ENCODE results near the gene CDH5.

Gene CDH5

DNA sequence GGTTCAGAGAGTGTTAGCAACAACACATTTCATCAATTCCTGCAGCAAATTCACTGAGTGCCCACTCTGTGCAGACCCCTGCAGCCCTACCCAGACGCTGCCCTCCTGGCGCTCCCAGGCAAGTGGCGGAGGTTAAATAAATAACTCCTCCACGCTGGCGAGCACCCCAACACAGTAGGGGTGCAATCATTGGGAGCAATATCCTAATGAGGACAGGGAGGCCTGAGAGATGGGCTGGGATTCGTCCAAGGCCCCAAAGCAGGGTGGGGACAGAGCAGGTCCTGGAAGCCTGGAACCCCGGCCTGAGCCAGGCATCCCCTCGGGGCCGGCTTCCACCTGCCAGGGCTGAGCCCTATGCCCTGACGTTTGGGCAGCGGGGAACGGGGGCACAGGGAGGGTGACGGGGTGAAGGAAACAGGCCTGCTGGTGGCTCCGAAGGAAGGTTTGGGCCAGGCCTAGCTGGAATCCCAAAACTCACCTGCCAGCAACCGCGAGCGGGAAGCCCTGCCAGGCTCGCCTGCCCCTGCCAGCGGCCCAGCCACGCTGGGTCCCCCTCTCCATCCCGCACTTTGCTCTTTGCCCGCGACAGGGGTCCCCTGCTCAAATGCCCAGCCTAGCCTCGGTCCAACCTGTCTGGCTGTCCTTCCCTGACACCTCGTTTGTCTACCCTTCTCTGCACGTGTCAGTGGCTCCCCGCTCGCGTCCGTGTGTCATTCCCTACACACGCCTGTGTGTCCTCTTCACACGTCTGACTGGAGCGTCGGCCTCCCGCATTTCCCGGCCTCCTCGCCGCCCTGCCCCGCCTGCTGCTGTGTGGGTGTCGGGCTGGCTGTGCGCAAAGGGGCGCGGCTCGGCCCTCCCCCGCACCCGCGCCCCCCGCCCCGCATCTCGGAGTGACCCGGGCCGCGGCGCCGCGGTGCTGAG is 59.9 kb downstream of the CDH5 start:
- TF ChIP-seq CTCF (conservative IDR thresholded peaks at IDR 0.05), result no peak
- H3K27ac ChIP-seq, result peak overlapping the region; percentile 32; the same call in 1 of the 2 replicates

DNA sequence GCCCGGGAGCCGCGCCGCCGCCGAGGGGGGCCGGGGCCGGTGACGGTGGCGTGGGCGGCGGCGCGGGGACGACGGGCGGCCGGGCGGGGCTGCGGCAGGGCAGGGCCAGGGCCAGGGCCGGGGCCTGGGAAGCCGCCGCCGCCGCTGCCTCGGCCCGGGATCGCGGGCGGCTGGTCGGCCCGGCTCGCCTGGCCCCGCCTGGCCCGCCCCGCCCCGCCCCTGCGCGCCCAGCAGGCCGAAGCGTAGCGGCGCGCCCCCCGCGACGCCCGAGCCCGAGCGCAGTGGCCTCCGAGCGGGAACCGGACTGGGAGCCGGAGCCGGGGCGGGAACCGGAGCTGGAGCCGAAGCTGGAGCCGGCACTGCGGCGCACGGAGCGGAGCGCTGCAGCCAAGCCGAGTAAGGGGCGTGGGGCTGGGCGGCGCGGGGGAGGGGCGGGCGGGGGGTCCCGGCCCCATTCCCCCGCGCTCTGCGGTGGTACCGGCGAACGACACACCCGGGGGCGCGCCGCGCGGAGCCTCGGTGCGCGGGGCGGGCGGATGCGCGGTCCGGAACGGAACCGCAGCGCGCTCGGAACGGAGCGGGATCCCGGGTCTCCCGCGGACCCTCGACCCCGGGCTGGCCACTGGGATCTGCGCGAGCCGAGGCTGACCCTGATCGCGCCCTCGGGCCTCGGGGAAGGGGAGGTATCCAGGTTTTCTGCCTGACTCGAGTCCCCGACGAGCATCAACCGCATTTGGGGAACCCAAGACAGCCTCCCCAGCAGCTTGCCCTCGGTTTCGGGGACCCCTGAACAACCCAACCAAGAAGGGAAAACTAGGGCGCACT is 60.8 kb downstream of the CDH5 start, which contains the start of gene BEAN1:
TSS of gene BEAN1 (plus strand) at position 260 of the 825 bp plus-strand sequence. CDS start 10,382 bp downstream, outside the sequence.
- peak within 1 kb of the TSS; percentile 32; the same call in 1 of the 2 replicates for H3K27ac ChIP-seq
- no peak for TF ChIP-seq CTCF (conservative IDR thresholded peaks at IDR 0.05)

DNA sequence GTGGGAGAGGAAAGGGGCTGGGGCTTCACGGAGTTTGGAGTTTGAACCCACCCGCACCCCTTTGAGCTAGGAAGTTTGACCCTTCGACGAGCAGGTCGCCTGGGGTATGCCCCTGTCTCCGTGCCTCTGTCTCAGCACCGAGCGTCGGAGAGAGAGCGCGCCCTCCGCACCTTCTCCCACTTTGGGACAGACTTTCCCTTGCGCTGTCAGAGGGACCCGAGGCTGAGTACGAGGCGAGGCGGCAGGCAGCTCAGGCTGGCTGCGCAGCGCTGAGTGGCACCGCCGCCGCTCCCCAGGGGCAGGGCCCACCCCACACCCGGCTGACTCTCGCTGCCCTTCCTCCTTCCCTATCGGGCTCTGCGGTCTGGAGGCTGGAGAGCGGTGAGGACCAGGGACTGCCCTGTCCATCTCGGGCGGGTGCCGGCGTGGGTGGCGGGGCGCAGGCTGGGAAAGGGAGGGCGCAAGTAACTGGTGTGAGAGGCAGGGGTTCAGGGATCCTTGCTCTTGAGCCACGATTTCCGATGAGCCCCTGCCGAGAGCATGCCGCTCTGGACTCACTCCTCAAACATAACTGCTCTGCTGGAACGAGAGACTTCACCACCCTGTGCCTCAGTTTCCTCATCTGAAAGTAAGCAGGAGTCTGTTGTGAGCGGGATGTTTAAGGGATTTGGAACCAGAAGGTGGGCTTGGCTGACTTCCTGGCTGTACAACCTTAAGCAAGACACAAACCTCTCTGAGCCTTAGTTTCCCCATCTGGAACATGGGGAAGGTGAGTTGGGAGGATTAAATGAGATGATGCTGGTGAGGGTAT is 61.6 kb downstream of the CDH5 start:
- H3K27ac ChIP-seq, result no peak overlapping the region
- TF ChIP-seq CTCF (conservative IDR thresholded peaks at IDR 0.05), result no peak

- no peak for TF ChIP-seq CTCF (conservative IDR thresholded peaks at IDR 0.05)
- H3K27ac ChIP-seq, result no peak overlapping the region
Observed at GRCh38 chr16:66428682-66429251, 62.3 kb downstream of the CDH5 start.

DNA sequence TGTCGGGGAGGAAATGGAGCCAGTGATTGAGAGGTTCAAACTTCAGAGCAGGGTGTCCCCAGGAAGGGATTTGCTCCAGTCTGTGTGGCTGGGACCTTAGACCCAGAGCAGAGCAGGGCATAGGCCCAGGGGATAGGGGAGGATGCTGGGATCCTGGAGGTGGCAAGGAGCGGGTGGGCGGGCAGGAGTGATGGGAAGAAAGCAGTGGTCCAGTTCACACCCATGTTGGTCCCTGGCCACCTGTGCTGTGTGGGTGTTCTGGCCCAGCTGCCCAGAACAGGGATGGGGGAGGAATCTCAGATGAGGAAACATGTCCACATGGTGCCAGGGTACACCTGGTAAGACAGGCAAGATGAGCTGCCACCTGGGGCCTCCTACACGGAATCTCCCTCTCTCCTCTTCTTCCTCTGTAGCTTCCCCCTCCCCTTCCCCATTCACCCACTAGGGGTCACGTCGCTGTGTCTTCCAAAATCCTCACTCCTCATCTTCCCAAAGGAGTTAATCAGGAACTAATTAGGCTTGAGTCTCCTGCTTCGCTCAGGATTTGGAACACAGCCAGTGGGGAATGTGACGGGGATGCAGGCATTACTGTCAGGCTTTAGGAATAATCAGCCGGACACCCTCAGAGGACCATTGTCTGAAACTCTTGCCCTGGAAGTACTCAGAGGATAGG is 62.9 kb downstream of the CDH5 start:
- no peak for TF ChIP-seq CTCF (conservative IDR thresholded peaks at IDR 0.05)
- no peak overlapping the region for H3K27ac ChIP-seq

- TF ChIP-seq CTCF (conservative IDR thresholded peaks at IDR 0.05), result no peak
- H3K27ac ChIP-seq, result no peak overlapping the region
Observed at GRCh38 chr16:66430214-66430613, 63.7 kb downstream of the CDH5 start.

All from VCaP (cell line).